ENCODE measurements around the gene DRC1.
"Not testable (repeated sequence)": the region's sequence is repeated elsewhere in the genome, so short reads cannot be mapped to it uniquely, and the experiment has no call there.

Gene DRC1

DNA sequence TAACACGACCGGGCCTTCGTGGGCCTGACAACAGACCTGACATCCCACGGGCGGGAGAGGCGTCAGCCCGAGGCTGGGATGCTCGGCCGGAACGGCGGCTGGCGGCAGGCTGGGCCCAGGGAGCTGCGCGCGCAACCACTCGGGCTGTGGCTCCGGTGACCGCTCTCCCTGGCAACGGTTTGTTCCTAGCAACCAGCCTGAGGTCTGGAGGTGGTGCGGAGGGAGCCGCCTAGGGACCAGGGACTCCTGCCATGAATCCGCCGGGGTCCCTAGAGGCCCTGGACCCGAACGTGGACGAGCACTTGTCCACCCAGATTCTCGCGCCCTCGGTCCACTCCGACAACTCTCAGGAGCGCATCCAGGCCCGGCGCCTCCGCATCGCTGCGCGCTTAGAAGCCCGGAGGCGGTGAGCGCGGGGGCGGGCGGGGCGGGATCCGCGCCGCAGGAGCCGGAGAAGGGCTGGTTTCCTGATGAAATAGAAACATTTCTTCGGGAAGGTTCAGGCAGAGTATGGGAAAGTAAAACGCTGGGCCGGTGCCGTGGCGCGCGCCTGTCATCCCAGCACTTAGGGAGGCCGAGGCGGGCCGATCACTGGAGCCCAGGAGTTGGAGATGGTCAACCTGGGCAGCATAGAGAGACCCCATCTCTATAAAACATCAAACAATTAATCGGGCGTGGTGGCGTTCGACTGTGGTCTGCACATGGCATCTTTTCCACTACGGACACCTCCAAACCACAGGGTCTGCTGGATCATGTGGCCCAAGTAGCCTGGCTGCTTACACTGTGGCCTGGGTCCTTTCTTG lies at the start of gene DRC1:
TSS of gene DRC1 (plus strand) at position 182 of the 803 bp plus-strand sequence. CDS start at position 252, 70 bp downstream.
- FAIRE-seq = no peak

GRCh38 chr2:26352892-26353291 lies 48.8 kb upstream of the DRC1 start:
- no peak for FAIRE-seq

DNA sequence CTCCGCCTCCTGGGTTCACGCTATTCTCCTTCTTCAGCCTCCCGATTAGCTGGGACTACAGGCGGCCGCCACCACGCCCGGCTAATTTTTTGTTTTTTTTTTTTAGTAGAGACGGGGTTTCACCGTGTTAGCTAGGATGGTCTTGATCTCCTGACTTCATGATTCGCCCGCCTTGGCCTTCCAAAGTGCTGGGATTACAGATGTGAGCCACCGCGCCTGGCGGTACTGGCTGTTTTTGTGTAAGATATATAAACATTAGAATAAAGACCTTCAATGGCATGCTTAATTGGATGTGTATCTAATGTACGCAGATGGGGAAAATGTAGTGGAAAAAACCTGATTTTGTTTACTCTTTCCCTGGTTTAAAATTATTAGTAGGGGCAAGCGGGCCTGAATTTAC lies 47.3 kb upstream of the DRC1 start:
- not testable (repeated sequence) for FAIRE-seq

- no peak for FAIRE-seq
These were observed 46.4 kb upstream of the DRC1 start for GRCh38 chr2:26355038-26355995.

DNA sequence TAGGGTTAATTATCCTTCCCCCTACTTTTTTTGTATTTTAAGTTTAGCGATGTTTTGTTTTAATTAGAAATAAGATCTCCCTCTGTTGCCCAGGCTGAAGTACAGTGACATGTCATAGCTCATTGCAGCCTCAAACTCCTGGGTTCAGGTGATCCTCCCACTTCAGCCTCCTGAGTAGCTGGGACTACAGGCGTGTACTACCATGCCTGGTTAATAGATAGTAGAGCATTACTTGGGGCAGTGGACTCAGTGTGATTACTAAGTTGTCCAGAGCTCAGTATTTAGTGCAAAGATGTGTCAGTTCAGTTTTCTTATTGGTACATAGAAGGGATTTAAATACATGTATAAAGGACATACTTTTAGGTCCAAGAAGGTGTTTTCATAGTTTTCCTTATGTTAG lies 45.6 kb upstream of the DRC1 start:
- FAIRE-seq = no peak

DNA sequence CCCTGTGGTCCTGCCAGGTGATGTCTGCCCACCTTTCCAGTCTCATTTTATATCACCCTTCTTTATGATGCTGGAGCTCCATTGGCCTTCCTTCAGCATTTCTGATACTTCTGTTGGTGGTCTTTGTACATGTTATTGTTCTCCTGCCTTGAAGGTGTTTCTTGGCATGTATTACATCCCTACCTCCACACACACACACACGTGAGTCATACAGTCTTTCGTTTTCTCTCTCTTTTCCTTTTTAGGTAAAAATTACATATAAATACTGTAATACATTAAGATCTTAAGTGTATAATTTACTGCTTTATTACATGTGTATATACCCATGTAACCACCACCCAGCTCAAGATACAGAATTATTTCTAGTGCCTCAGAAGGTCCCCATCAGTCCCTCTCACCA lies 44.9 kb upstream of the DRC1 start:
- no peak for FAIRE-seq

- FAIRE-seq = no peak
These were observed 41.7 kb upstream of the DRC1 start for GRCh38 chr2:26359886-26360473.

GRCh38 chr2:26363323-26363722 lies 38.4 kb upstream of the DRC1 start:
- FAIRE-seq = no peak

- no peak for FAIRE-seq
These were observed 37.8 kb upstream of the DRC1 start for GRCh38 chr2:26363958-26364357.

DNA sequence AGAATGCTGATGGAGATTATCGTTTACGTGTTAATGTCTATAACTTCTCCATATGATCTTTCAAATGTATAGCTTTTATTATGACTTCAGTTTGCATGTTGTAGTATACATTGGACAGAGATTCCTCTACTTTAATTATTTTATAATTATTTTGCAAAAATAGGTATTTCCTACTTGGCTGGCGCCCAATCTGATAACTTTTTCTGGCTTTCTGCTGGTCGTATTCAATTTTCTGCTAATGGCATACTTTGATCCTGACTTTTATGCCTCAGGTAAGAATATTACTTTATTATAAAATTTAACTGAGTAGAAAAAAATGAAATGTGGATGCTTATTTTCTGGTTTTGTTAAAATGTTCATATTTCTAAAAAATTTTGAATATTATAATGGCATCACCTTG lies 37.1 kb upstream of the DRC1 start:
- peak; percentile 3 for FAIRE-seq

DNA sequence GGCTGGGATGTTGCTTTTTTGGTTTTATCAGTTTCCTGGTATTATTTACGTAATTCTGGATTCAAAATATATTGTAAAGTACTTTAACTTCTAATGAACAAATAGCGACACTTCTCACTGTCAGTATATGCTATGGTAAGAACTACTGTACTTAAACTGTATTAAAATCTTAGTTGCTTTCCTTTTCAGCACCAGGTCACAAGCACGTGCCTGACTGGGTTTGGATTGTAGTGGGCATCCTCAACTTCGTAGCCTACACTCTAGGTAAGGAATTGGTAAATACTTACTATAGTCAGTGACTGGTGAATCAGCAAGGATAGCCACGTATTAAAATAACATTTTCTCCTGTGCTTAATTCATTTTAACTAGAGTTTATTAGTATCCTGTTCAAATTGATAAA lies 34.8 kb upstream of the DRC1 start:
- FAIRE-seq = no peak

DNA sequence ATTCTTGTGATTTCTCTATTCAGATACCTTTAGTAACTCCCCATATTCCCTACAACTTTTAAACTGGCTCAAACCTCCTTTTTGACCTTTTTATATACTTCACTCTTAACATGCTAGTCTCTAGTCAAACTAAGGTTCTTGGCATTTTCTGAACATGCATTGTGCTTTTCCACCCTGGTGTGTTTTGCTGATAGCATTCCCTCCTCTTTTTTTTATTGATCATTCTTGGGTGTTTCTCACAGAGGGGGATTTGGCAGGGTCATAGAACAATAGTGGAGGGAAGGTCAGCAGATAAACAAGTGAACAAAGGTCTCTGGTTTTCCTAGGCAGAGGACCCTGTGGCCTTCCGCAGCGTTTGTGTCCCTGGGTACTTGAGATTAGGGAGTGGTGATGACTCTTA lies 32.1 kb upstream of the DRC1 start:
- FAIRE-seq = not testable (repeated sequence)

DNA sequence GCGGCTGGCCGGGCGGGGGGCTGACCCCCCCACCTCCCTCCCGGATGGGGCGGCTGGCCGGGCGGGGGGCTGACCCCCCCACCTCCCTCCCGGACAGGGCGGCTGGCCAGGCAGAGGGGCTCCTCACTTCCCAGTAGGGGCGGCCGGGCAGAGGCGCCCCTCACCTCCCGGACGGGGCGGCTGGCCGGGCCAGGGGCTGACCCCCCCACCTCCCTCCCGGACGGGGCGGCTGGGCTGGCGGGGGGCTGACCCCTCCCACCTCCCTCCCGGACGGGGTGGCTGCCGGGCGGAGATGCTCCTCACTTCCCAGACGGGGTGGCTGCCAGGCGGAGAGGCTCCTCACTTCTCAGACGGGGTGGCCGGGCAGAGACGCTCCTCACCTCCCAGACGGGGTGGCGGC lies 30.8 kb upstream of the DRC1 start:
- FAIRE-seq = not testable (repeated sequence)

GRCh38 chr2:26376799-26377198 lies 24.9 kb upstream of the DRC1 start:
- no peak for FAIRE-seq

- FAIRE-seq = no peak
These were observed 21.4 kb upstream of the DRC1 start for GRCh38 chr2:26380281-26380680.

- no peak for FAIRE-seq
These were observed 19.2 kb upstream of the DRC1 start for GRCh38 chr2:26382564-26382963.

DNA sequence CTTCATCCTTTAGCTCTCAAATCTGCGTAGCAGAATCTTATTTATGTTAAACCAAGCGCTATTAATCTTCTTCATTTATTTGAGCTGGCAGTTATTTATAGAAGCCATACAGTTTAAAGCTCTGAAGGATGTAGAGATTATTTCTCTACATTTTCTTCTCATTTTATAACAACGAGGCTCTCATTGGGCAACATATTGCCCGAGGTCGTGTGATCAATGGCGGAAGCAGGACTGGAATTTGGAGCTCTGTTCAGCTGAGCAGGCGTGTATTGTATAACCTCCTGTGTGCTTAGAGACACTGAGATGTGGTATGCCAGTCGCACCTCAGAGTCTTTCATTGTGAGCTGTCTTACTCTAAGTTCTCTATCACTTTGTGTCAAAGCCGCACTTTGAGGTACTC lies 17.5 kb upstream of the DRC1 start:
- FAIRE-seq = no peak

- FAIRE-seq = no peak
These were observed 17.1 kb upstream of the DRC1 start for GRCh38 chr2:26384597-26384996.

DNA sequence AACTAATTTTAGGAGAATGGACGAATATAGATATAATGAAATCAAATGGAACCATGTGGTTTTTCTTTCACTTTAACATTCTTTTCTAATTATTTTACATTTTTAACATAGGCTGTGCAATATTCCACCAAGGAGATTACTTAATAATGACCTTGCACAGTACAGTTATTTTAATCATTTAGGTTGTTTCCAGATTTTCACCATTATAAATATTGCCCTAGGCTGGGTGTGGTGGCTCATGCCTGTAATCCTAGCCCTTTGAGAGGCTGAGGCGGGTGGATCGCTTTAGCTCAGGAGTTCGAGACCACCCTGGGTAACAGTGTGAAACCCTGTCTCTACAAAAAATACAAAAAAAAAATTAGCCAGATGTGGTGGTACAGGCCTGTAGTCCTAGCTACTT lies 14.5 kb upstream of the DRC1 start:
- FAIRE-seq = peak; percentile 22

GRCh38 chr2:26394694-26395093 lies 7.0 kb upstream of the DRC1 start:
- no peak for FAIRE-seq

DNA sequence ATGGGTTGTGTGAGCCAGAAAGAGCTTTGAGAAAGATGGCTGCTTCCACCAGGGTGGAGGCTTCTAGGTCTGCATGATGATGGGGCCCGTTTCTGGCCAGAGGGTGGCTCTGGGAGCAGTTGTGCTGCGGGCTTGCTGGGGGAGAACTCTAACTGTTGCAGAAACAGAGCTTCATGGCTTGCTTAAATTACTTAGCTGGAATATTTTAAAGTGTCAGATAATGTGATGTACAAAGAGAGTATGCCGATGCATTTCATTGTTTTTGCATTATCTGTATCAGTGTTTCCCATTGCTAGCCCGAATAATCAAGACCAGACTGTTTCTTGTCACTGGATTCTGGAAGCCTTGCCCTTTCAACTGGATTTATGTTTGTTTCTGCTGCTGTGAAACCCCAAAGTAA lies 6.3 kb upstream of the DRC1 start:
- FAIRE-seq = no peak

GRCh38 chr2:26396734-26397298 lies 4.9 kb upstream of the DRC1 start:
- FAIRE-seq = no peak

DNA sequence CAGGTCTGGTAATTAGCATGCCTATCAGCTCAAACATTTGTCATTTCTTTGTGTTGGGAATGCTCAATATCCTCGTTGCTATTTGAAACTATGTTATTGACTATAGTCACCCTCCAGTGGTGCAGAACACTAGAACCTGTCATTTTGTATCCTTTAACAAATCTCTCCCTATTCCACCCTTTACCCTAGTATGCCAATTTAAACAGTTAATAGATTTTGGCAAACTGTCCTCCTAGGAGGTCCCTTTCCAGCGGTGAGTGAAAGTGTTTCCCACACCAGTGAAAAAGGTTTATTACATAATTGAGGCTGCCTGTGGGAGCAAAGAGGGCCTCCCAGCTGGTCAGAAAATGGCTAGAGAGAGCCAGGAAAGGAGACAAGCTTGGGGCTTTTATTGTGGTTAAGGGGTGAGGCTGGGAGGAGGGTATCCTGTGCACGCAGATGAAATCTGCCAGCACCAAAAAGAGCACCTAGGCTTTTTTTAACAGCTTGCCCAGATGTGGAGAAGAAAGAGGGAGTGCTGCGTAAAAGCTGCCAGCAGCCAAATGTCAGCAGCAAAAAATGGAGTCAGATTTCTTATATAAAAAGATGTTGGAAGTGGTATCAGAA lies 1.8 kb upstream of the DRC1 start:
- no peak for FAIRE-seq

Data from TTC549 (cell line).